HepG2 (cell line): ENCODE data around the gene SP9. TPM values are rescaled to one million over a fixed set of nuclear protein-coding genes. Genes with fewer than 3 reads are reported as not detected.

Experiments
- ADNP ChIP-seq: sonication (generic); formaldehyde crosslinking; IDR thresholded peaks from 2 replicates; pipeline ENCODE4 v1.4.0; 2020; ENCODE audit warnings: missing genetic modification reagents
- AHDC1 ChIP-seq: sonication (generic); formaldehyde crosslinking; IDR thresholded peaks from 2 replicates; pipeline ENCODE4 v1.5.1; 2020; ENCODE audit warnings: mild to moderate bottlenecking, missing genetic modification reagents, borderline replicate concordance
- BORCS8-MEF2B ChIP-seq: sonication (generic); formaldehyde crosslinking; IDR thresholded peaks from 2 replicates; pipeline ENCODE4 v1.8.0; 2022; ENCODE audit warnings: mild to moderate bottlenecking, missing genetic modification reagents
- CCAR2 ChIP-seq: fragments of 200-400 bp; formaldehyde crosslinking; optimal IDR thresholded peaks from 2 replicates; pipeline ENCODE3; 2018; ENCODE audit warnings: low read depth, mild to moderate bottlenecking, low read length, moderate library complexity
- FOXP1 ChIP-seq, 2 experiments: fragments of 450-650 bp in 1 of 2; IDR thresholded peaks; 2 replicates each; pipeline ENCODE4 v1.6.1; 2017 to 2018; ENCODE audit warnings: antibody characterized with exemption in 1 of 2
- GFI1 ChIP-seq: sonication (generic); formaldehyde crosslinking; IDR thresholded peaks from 2 replicates; pipeline ENCODE4 v1.5.0; 2020; ENCODE audit warnings: missing genetic modification reagents, mild to moderate bottlenecking, borderline replicate concordance
- GZF1 ChIP-seq: sonication (generic); formaldehyde crosslinking; IDR thresholded peaks from 2 replicates; pipeline ENCODE4 v1.5.1; 2020; ENCODE audit warnings: mild to moderate bottlenecking, missing genetic modification reagents
- JDP2 ChIP-seq: sonication (generic); formaldehyde crosslinking; IDR thresholded peaks from 2 replicates; pipeline ENCODE4 v1.8.1; 2022; ENCODE audit warnings: missing genetic modification reagents, borderline replicate concordance
- NFE2L1 ChIP-seq: sonication (generic); formaldehyde crosslinking; IDR thresholded peaks from 2 replicates; pipeline ENCODE4 v1.4.0; 2020; ENCODE audit warnings: missing genetic modification reagents, mild to moderate bottlenecking, borderline replicate concordance
- PBX3 ChIP-seq: sonication (generic); formaldehyde crosslinking; IDR thresholded peaks from 2 replicates; pipeline ENCODE4 v1.8.1; 2023; ENCODE audit warnings: missing genetic modification reagents, inconsistent platforms, borderline replicate concordance
- TEAD3 ChIP-seq: optimal IDR thresholded peaks from 2 replicates; pipeline ENCODE3; 2016; ENCODE audit warnings: borderline replicate concordance
- TFDP2 ChIP-seq: sonication (generic); formaldehyde crosslinking; IDR thresholded peaks from 2 replicates; pipeline ENCODE4 v1.4.0; 2020; ENCODE audit warnings: missing genetic modification reagents
- THRA ChIP-seq: sonication (generic); formaldehyde crosslinking; IDR thresholded peaks from 2 replicates; pipeline ENCODE4 v1.4.0; 2020; ENCODE audit warnings: missing genetic modification reagents, borderline replicate concordance
- ZNF674 ChIP-seq: sonication (generic); formaldehyde crosslinking; IDR thresholded peaks from 2 replicates; pipeline ENCODE4 v1.5.0; 2020; ENCODE audit warnings: low read depth, mild to moderate bottlenecking, missing genetic modification reagents
- ZSCAN5A ChIP-seq: sonication (generic); formaldehyde crosslinking; IDR thresholded peaks from 2 replicates; pipeline ENCODE4 v1.8.0; 2022; ENCODE audit warnings: mild to moderate bottlenecking, missing genetic modification reagents, borderline replicate concordance
- polyA plus RNA-seq, 8 experiments: library from polyadenylated mRNA; depleted of rRNA in 3 of 8; stranded (reverse) in 7 of 8; unstranded in 1 of 8; fragments of >200 nt; fragmentation: Illumina TruSeq in 4 of 8; extraction: Trizol in 4 of 8; gene quantifications; 2 replicates each; pipeline versions ENCODE4 v1.2.1 to v1.2.3, GENCODE V29; 2011 to 2016; ENCODE audit warnings: low read depth in 4 of 8, missing spikeins in 1 of 8, mixed read lengths in 1 of 8; ENCODE audit not compliant: insufficient read depth in 1 of 8
- total RNA-seq, 5 experiments: library from RNA; depleted of rRNA; stranded (reverse); fragments of >200 nt; fragmentation: Illumina TruSeq; extraction: Trizol; gene quantifications; 2 replicates each; pipeline ENCODE4 v1.2.3, GENCODE V29; 2016; ENCODE audit warnings: low read depth in 1 of 5

Gene SP9
- total and polyA plus RNA-seq, 2 of the 13 experiments (the other 11 are each of a cell fraction or from before 2014, with no cell fraction given), result not detected

GRCh38 chr2:174341293-174341994, 6.7 kb downstream of the SP9 start (continued):
- 0 out of 2 replicates have a peak, but pooled peaks have one; percentile 41 for TF ChIP-seq BORCS8-MEF2B (CRISPR knock-in tag)
- TF ChIP-seq TFDP2 (CRISPR knock-in tag), result peak; percentile 56
- TF ChIP-seq FOXP1 (IDR thresholded peaks at IDR 0.05), result no peak
- no peak for TF ChIP-seq FOXP1 (CRISPR knock-in tag; IDR thresholded peaks at IDR 0.05)
- no peak for TF ChIP-seq NFE2L1 (CRISPR knock-in tag)
- no peak for TF ChIP-seq TEAD3 (CRISPR knock-in tag)
- TF ChIP-seq GZF1 (CRISPR knock-in tag), result no peak
- TF ChIP-seq ZSCAN5A (CRISPR knock-in tag), result no peak
- TF ChIP-seq AHDC1 (CRISPR knock-in tag), result no peak
- TF ChIP-seq THRA (CRISPR knock-in tag), result no peak
- TF ChIP-seq ZNF674 (CRISPR knock-in tag), result no peak
- no peak for TF ChIP-seq CCAR2
- TF ChIP-seq GFI1 (CRISPR knock-in tag), result no peak
- no peak for TF ChIP-seq ADNP
- TF ChIP-seq JDP2 (CRISPR knock-in tag), result no peak
- no peak for TF ChIP-seq PBX3 (CRISPR knock-in tag)
